ENCODE data around the gene KRTAP11-1.

Gene KRTAP11-1

GRCh38 chr21:30847627-30848500, 33.5 kb downstream of the KRTAP11-1 start:
- no peak overlapping the region for H2BK5ac ChIP-seq (ENCODE audit: low read depth, low read length, poor library complexity, severe bottlenecking)
- no peak overlapping the region for H3K23ac ChIP-seq (ENCODE audit: low read length in 2 of 2)
- no peak overlapping the region for H3K4me3 ChIP-seq (ENCODE audit: insufficient read depth in 1 of 2, low read depth in 1 of 2, low read length in 2 of 2)
- no peak overlapping the region for H2BK12ac ChIP-seq (ENCODE audit: low read length in 2 of 2)
- H3K4me1 ChIP-seq (ENCODE audit: control insufficient read depth, insufficient read depth, low read depth, low read length): no peaks in the 10 kb centered on the region
- no peaks in the 10 kb centered on the region for H3K9me3 ChIP-seq (ENCODE audit: control insufficient read depth, low read length)
- no peak overlapping the region for H4K91ac ChIP-seq (ENCODE audit: low read length)
- H3K27me3 ChIP-seq (ENCODE audit: control insufficient read depth in 1 of 2, insufficient read depth in 1 of 2, low read length in 2 of 2): no peaks in the 10 kb centered on the region
- no peaks in the 10 kb centered on the region for H3K36me3 ChIP-seq (ENCODE audit: control insufficient read depth in 1 of 2, insufficient read depth in 2 of 2, low read depth in 1 of 2, low read length in 2 of 2)
- no peak overlapping the region for H3K14ac ChIP-seq (ENCODE audit: low read length in 2 of 2)
- H2AK5ac ChIP-seq (ENCODE audit: low read length, severe bottlenecking): no peak overlapping the region
- no peak overlapping the region for H2BK120ac ChIP-seq (ENCODE audit: low read depth, low read length)
- H3K9ac ChIP-seq (ENCODE audit: low read length): no peak overlapping the region
- no peak overlapping the region for H3K4ac ChIP-seq (ENCODE audit: low read depth in 1 of 2, low read length in 2 of 2)
- H3K79me1 ChIP-seq (replicated peaks; ENCODE audit: low read length, poor library complexity, severe bottlenecking): no peaks in the 10 kb centered on the region
- no peak for DNase-seq
- no peak overlapping the region for H2BK15ac ChIP-seq (ENCODE audit: low read depth, poor library complexity, severe bottlenecking)
- no peak overlapping the region for H3K27ac ChIP-seq (ENCODE audit: low read length, poor library complexity, severe bottlenecking)
- H3K18ac ChIP-seq (ENCODE audit: low read depth in 1 of 2, low read length in 2 of 2): no peak overlapping the region
- no peak overlapping the region for H2AFZ ChIP-seq (ENCODE audit: low read depth, low read length)
- no peak overlapping the region for H4K8ac ChIP-seq (ENCODE audit: low read length)
- 60% methylated on average over 5 of the region's 9 CpGs for WGBS
- no peak overlapping the region for H3K4me2 ChIP-seq (ENCODE audit: low read length, poor library complexity, severe bottlenecking)

DNA sequence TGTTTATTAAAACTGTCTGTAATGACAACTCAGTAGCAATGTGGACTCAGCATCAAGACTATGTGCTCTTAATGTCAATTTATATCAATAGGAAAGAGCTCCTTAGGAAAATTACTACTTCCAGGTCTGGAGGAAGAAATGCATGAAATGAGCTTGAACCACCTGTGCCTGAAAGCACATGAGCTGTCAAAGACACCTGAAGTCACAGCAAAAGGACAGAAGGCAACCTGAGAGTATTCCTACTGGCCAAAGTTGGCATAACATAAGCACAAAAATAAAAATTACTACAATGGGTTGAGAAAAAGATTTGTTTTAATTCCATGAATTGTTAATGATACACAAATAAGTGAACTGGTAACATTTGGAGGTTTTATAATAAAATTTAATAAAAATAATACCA, 38.4 kb downstream of the KRTAP11-1 start:
- Histone ChIP-seq H3K4me1 (ENCODE audit: control insufficient read depth, insufficient read depth, low read depth, low read length) (no peaks in the 10 kb centered on the region), H2AK5ac (ENCODE audit: low read length, severe bottlenecking) (no peak overlapping the region), H3K4ac (ENCODE audit: low read depth in 1 of 2, low read length in 2 of 2) (no peak overlapping the region), H4K91ac (ENCODE audit: low read length) (no peak overlapping the region), H3K9me3 (ENCODE audit: control insufficient read depth, low read length) (no peaks in the 10 kb centered on the region), H3K79me1 (replicated peaks; ENCODE audit: low read length, poor library complexity, severe bottlenecking) (no peaks in the 10 kb centered on the region), H3K9ac (ENCODE audit: low read length) (no peak overlapping the region), H2BK5ac (ENCODE audit: low read depth, low read length, poor library complexity, severe bottlenecking) (no peak overlapping the region), H3K23ac (ENCODE audit: low read length in 2 of 2) (no peak overlapping the region), H3K27ac (ENCODE audit: low read length, poor library complexity, severe bottlenecking) (no peak overlapping the region), H3K27me3 (ENCODE audit: control insufficient read depth in 1 of 2, insufficient read depth in 1 of 2, low read length in 2 of 2) (no peaks in the 10 kb centered on the region), H2BK12ac (ENCODE audit: low read length in 2 of 2) (no peak overlapping the region), H2BK15ac (ENCODE audit: low read depth, poor library complexity, severe bottlenecking) (no peak overlapping the region), H2BK120ac (ENCODE audit: low read depth, low read length) (no peak overlapping the region), H4K8ac (ENCODE audit: low read length) (no peak overlapping the region), H3K4me3 (ENCODE audit: insufficient read depth in 1 of 2, low read depth in 1 of 2, low read length in 2 of 2) (no peak overlapping the region), H3K14ac (ENCODE audit: low read length in 2 of 2) (no peak overlapping the region), H3K36me3 (ENCODE audit: control insufficient read depth in 1 of 2, insufficient read depth in 2 of 2, low read depth in 1 of 2, low read length in 2 of 2) (no peaks in the 10 kb centered on the region), H2AFZ (ENCODE audit: low read depth, low read length) (no peak overlapping the region), H3K4me2 (ENCODE audit: low read length, poor library complexity, severe bottlenecking) (no peak overlapping the region), H3K18ac (ENCODE audit: low read depth in 1 of 2, low read length in 2 of 2) (no peak overlapping the region)
- no peak for DNase-seq

DNA sequence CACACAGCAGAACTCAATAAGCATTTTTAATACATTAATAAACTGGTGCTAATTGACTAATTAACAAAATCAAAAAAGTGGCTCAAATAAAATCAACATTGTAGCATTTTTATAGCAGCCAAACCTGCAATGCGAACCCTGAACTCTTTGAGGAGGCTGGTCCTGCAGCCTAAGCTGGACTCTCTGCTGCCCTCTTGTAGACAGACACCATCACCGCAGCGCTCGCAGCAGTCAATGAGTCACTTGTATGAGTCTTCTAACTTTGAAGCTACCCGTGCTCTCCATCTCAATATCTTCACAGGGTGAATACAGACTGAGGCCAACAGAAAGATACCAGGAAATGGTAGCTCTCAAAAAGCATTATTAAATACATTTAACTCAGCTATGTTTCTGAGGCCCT, 42.1 kb downstream of the KRTAP11-1 start:
- Histone ChIP-seq H3K14ac (ENCODE audit: low read length in 2 of 2) (no peak overlapping the region), H3K23ac (ENCODE audit: low read length in 2 of 2) (no peak overlapping the region), H2AK5ac (ENCODE audit: low read length, severe bottlenecking) (no peak overlapping the region), H3K27me3 (ENCODE audit: control insufficient read depth in 1 of 2, insufficient read depth in 1 of 2, low read length in 2 of 2) (no peaks in the 10 kb centered on the region), H2BK15ac (ENCODE audit: low read depth, poor library complexity, severe bottlenecking) (no peak overlapping the region), H2BK12ac (ENCODE audit: low read length in 2 of 2) (no peak overlapping the region), H3K4me2 (ENCODE audit: low read length, poor library complexity, severe bottlenecking) (no peak overlapping the region), H3K4me1 (ENCODE audit: control insufficient read depth, insufficient read depth, low read depth, low read length) (no peaks in the 10 kb centered on the region), H3K4me3 (ENCODE audit: insufficient read depth in 1 of 2, low read depth in 1 of 2, low read length in 2 of 2) (no peak overlapping the region), H3K27ac (ENCODE audit: low read length, poor library complexity, severe bottlenecking) (no peak overlapping the region), H4K91ac (ENCODE audit: low read length) (no peak overlapping the region), H3K9me3 (ENCODE audit: control insufficient read depth, low read length) (no peaks in the 10 kb centered on the region), H4K8ac (ENCODE audit: low read length) (no peak overlapping the region), H2BK120ac (ENCODE audit: low read depth, low read length) (no peak overlapping the region), H2BK5ac (ENCODE audit: low read depth, low read length, poor library complexity, severe bottlenecking) (no peak overlapping the region), H3K36me3 (ENCODE audit: control insufficient read depth in 1 of 2, insufficient read depth in 2 of 2, low read depth in 1 of 2, low read length in 2 of 2) (no peaks in the 10 kb centered on the region), H3K9ac (ENCODE audit: low read length) (no peak overlapping the region), H3K4ac (ENCODE audit: low read depth in 1 of 2, low read length in 2 of 2) (no peak overlapping the region), H3K18ac (ENCODE audit: low read depth in 1 of 2, low read length in 2 of 2) (no peak overlapping the region), H2AFZ (ENCODE audit: low read depth, low read length) (no peak overlapping the region), H3K79me1 (replicated peaks; ENCODE audit: low read length, poor library complexity, severe bottlenecking) (no peaks in the 10 kb centered on the region)
- 31% methylated on average over 5 of the region's 5 CpGs for WGBS
- no peak for DNase-seq

DNA sequence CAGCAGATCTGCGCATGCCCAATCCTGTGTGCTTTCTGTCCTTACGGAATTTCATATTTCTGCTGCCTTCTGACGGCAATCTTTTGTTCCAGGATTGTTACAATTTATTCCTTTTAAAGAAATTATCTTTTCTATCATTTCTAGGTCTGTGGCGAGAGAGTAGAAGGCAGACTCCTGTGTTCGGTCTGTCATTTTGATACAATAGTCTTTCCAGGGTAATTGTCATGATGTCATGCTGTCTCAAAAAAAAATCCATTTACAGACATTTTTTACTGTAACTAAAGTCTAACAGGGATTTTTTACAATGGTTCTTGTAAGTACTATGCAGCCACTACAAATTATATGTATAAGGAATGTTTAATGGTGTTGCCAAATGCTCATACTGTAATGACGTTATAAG, 42.8 kb downstream of the KRTAP11-1 start:
- Histone ChIP-seq H2BK15ac (ENCODE audit: low read depth, poor library complexity, severe bottlenecking) (no peak overlapping the region), H3K23ac (ENCODE audit: low read length in 2 of 2) (no peak overlapping the region), H3K9me3 (ENCODE audit: control insufficient read depth, low read length) (no peaks in the 10 kb centered on the region), H3K27me3 (ENCODE audit: control insufficient read depth in 1 of 2, insufficient read depth in 1 of 2, low read length in 2 of 2) (no peaks in the 10 kb centered on the region), H3K9ac (ENCODE audit: low read length) (no peak overlapping the region), H3K4me1 (ENCODE audit: control insufficient read depth, insufficient read depth, low read depth, low read length) (no peaks in the 10 kb centered on the region), H3K18ac (ENCODE audit: low read depth in 1 of 2, low read length in 2 of 2) (no peak overlapping the region), H3K4ac (ENCODE audit: low read depth in 1 of 2, low read length in 2 of 2) (no peak overlapping the region), H3K27ac (ENCODE audit: low read length, poor library complexity, severe bottlenecking) (no peak overlapping the region), H2BK120ac (ENCODE audit: low read depth, low read length) (no peak overlapping the region), H3K14ac (ENCODE audit: low read length in 2 of 2) (no peak overlapping the region), H4K8ac (ENCODE audit: low read length) (no peak overlapping the region), H3K79me1 (replicated peaks; ENCODE audit: low read length, poor library complexity, severe bottlenecking) (no peaks in the 10 kb centered on the region), H4K91ac (ENCODE audit: low read length) (no peak overlapping the region), H2AK5ac (ENCODE audit: low read length, severe bottlenecking) (no peak overlapping the region), H3K36me3 (ENCODE audit: control insufficient read depth in 1 of 2, insufficient read depth in 2 of 2, low read depth in 1 of 2, low read length in 2 of 2) (no peaks in the 10 kb centered on the region), H2BK12ac (ENCODE audit: low read length in 2 of 2) (no peak overlapping the region), H2AFZ (ENCODE audit: low read depth, low read length) (no peak overlapping the region), H2BK5ac (ENCODE audit: low read depth, low read length, poor library complexity, severe bottlenecking) (no peak overlapping the region), H3K4me2 (ENCODE audit: low read length, poor library complexity, severe bottlenecking) (no peak overlapping the region), H3K4me3 (ENCODE audit: insufficient read depth in 1 of 2, low read depth in 1 of 2, low read length in 2 of 2) (no peak overlapping the region)
- DNase-seq: no peak
- WGBS: 94% methylated on average over 2 of the region's 6 CpGs

All from mesenchymal stem cell (in vitro differentiated cells and primary cell).